Measurements from ENCODE around the gene MRPS18B.
A peak's percentile ranks its signal among the peaks of the same experiment; 100 is the strongest.

Gene MRPS18B

DNA sequence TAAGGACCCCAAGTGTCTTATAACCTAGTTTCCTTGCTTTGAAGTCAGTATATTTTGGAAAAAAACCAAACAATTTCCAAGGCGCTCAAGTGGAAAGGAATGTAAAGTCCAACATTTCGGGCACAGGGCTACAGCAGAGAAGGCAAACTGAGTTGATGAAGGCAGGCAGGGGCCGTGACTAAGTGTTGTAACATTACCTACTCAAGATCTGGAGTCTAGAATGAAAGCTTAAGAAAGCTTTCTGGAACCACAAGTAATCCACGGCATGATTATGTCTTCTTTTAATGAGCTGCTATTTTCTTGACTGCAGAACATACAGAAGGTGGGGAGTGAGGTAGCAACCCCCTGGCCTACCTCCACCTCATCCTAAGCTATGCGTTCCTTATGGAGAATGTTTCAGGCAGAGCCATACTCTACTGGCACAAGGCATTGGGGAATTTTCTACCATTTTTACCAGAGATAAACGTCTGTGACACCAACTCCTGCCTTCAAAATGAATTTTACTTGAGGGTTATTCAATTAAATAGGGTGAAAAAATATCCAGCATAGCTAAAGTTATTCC, 4.9 kb upstream of the MRPS18B start:
- TF ChIP-seq, protein P1, sequence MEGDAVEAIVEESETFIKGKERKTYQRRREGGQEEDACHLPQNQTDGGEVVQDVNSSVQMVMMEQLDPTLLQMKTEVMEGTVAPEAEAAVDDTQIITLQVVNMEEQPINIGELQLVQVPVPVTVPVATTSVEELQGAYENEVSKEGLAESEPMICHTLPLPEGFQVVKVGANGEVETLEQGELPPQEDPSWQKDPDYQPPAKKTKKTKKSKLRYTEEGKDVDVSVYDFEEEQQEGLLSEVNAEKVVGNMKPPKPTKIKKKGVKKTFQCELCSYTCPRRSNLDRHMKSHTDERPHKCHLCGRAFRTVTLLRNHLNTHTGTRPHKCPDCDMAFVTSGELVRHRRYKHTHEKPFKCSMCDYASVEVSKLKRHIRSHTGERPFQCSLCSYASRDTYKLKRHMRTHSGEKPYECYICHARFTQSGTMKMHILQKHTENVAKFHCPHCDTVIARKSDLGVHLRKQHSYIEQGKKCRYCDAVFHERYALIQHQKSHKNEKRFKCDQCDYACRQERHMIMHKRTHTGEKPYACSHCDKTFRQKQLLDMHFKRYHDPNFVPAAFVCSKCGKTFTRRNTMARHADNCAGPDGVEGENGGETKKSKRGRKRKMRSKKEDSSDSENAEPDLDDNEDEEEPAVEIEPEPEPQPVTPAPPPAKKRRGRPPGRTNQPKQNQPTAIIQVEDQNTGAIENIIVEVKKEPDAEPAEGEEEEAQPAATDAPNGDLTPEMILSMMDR (IDR thresholded peaks at IDR 0.05; ENCODE audit: low read depth, low read length, missing control alignments): no peak
- no peak for DNase-seq (ENCODE audit: low read depth)
- H3K4me3 ChIP-seq (ENCODE audit: low read depth, low read length): no peak overlapping the region

DNA sequence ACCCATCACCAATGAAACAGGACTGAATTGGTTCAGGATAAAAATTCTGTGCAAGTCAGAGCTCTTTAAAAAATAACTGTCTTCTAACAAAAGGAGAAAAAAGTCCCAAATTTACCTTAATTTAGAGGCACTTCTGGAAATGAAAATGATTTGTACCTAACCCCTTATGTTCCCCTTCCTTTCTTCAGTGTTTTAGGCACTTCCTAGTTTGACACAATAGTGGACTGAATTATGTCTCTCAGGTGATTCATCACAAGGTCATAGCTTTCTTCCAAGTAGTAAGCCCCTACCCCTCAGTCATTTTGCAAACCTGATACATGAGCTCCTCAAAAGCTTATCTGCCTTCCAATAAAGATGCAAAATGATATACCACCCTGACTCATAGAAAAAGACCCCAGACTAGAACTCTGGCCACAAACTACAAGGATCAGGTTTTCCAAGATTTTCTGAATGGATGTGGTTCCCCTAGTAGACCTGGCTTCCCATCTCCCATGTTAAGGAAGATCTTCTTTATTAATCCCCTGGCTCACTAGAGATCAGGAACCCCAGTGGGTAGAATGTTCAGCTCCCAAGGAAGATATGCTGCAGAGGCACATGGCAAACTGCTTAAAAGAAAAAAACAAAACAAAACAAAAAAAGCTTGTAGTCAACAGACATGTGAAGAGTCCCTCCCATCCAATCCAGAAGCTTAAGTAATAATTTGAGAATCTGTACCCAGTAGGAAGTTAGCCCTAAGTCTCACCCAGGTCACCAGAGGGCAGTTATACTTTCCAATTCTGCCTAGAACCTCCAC, 4.2 kb upstream of the MRPS18B start:
- H3K4me3 ChIP-seq (ENCODE audit: low read depth, low read length): no peak overlapping the region; the same call in 1 of the 2 replicates
- TF ChIP-seq, protein P1 (IDR thresholded peaks at IDR 0.05; ENCODE audit: low read depth, low read length, missing control alignments): no peak
- no peak for DNase-seq (ENCODE audit: low read depth)

DNA sequence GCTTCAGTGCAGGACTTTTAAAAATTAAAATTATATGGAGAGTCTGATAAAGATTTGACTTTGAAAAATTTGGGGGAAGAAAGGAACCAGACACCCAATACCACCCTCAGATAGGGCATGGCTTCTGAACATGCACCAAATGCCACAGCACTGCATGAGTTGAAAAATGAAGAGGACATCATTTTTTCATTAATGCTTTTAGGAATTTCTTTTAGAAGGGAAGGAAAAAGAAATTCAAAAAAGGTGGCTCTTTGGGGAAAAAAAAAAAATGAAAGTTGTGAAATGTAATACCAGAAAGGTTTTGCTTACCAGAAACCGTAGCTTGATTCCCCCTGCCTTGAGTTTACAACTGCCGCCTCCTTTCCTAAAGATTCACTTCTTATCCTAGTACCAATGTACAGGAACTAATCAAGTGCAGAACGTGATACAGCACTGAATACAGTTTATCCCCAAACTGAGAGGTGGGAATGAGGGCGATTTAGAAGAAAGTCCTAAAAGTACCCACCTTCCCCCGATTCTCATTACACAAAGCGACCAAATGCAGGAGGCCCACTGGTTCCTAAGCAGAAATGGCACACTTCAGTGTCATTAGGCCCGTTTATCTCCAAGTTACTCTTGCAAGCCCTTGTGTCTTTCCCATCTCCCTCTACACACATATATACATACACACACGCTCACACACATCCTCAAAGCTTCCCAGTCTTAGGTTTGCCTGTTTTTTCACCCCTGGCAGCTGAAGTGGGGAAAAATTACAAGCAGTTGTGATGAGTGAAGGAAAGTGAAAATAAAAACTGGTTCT, 3.4 kb upstream of the MRPS18B start:
- H3K4me3 ChIP-seq (ENCODE audit: low read depth, low read length): peak overlapping the region; percentile 81
- no peak for DNase-seq (ENCODE audit: low read depth)
- TF ChIP-seq, protein P1 (IDR thresholded peaks at IDR 0.05; ENCODE audit: low read depth, low read length, missing control alignments): no peak

DNA sequence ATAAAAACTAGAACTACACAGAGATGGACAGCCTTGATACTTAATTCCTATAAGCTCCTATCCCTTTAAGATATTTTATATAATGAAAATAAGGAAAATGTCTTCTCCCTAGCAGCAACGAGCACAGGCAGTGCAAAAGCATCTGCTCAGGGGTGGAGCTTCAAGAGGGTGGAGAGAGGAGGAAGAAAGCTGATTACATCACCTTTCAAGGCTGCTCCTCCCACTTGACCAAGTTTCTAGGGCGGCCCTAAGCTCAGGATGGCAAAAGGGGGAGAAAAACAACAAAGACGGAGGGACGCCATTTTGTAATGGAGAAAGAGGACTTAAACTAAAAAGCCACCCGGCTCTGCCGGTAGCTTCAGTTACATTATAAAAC, 2.8 kb upstream of the MRPS18B start:
- TF ChIP-seq, protein P1 (IDR thresholded peaks at IDR 0.05; ENCODE audit: low read depth, low read length, missing control alignments): no peak
- peak; percentile 96 for DNase-seq (ENCODE audit: low read depth)
- H3K4me3 ChIP-seq (ENCODE audit: low read depth, low read length): peak overlapping the region; percentile 81

DNA sequence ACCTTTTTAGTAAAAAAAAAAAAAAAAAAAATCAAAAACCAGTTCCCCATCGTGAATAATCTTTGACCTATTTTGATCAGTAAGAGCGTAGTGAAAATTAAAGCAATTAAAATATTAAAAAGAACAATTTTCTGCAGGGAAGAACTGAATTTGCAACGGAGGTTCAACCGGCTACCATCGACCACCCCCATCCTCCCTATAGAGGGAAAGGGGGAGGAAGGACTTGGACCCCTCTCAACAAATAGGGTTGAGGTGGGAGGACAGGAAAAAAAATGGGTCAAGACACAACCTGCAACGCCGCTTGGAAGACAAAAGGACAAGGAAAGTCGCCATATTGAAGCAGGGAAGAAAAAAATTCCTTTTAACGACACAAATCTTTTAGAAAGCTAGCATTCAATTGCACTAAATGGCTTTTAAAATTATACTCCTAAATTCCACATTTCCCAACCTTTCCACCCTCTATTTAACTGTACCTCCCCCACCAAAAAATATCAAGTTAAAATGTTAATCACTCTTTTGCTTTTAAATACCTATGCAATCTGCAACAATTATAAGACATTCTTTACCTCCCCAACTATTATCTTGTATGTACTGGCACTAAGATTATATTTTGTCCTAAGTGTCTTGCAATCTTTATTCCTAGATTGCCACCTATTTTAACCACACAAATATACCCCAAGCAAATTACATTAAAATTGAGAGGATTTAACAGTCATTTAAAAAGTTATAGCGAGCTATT, 2.3 kb upstream of the MRPS18B start:
- H3K4me3 ChIP-seq (ENCODE audit: low read depth, low read length): peak overlapping the region; percentile 81
- TF ChIP-seq, protein P1 (IDR thresholded peaks at IDR 0.05; ENCODE audit: low read depth, low read length, missing control alignments): no peak
- DNase-seq (ENCODE audit: low read depth): no peak

DNA sequence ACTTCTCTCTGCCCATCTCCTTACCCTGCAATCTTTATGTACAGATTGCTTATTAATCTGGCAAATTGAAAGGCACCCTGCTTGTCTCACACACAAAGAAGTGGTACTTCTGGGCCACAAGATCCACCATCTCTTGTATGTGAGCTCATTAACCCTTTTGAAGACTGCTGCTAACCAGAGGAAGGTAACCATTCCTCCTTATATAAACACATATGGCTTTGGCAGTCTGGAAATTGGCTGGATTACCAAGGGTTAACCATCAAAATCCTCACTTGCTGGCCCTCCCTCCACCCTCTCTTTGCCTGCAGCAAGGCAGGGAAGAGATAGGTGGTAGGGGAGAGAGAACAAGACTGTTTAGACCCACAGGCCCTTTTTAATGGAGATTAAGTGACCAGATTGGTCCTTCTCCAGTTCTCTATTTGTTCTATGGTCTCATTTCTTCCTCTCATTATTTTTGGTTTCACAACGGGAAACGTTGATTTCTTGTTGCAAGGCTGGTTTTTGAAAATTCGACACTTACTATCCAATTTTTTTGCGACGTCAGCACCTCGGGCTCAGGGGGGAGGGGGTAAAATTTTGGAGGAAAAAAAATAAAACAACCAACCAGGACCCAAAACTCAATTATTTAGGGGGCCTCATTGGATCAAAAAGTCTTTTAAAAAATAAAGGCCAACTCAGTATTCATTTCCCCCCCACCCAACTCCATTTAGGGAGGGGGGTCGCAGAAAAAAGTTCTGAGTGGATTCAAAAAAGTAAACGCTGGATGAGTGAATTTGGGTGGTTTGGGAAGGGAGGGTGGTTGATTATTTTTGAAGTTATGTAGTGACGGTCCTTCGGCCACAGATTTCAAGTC, 1.5 kb upstream of the MRPS18B start:
- DNase-seq (ENCODE audit: low read depth): no peak
- TF ChIP-seq, protein P1 (IDR thresholded peaks at IDR 0.05; ENCODE audit: low read depth, low read length, missing control alignments): no peak
- peak overlapping the region; percentile 81 for H3K4me3 ChIP-seq (ENCODE audit: low read depth, low read length)
